ES-I3 (cell line): Measurements from ENCODE around the gene SHISA5.

ENCODE experiments used
- H3K36me3 ChIP-seq: 2 replicates; pipeline ENCODE4 v1.6.1; 2013; ENCODE audit warnings: mild to moderate bottlenecking, low read length, control low read depth, moderate library complexity; ENCODE audit not compliant: insufficient read depth
- H3K4me1 ChIP-seq: 2 replicates; pipeline ENCODE4 v1.6.1; 2013; ENCODE audit warnings: mild to moderate bottlenecking, control low read depth, low read length; ENCODE audit not compliant: insufficient read depth
- H3K9ac ChIP-seq: 2 replicates; pipeline ENCODE4 v1.6.1; 2013; ENCODE audit warnings: low read depth, mild to moderate bottlenecking, low read length, moderate library complexity
- H3K9me3 ChIP-seq: 2 replicates; pipeline ENCODE4 v1.6.1; 2013; ENCODE audit warnings: mild to moderate bottlenecking, low read length, moderate library complexity; ENCODE audit not compliant: control insufficient read depth, insufficient read depth

The SHISA5 gene

GRCh38 chr3:48429960-48430707 lies 73.8 kb downstream of the SHISA5 start, which contains the start of gene PLXNB1:
Gene PLXNB1, minus strand, starts transcription at chr3:48430086. Its CDS starts 5,475 bp downstream, at chr3:48424611.
- Histone ChIP-seq H3K9me3 (no peaks in the 10 kb centered on the region), H3K4me1 (peaks cover 27% of the 10 kb centered on the region), H3K36me3 (peaks cover 18% of the 10 kb centered on the region), H3K9ac (peak within 1 kb of the TSS; percentile 86)

GRCh38 chr3:48429317-48429959 lies 74.5 kb downstream of the SHISA5 start:
- H3K36me3 ChIP-seq: peaks cover 16% of the 10 kb centered on the region
- H3K9me3 ChIP-seq: no peaks in the 10 kb centered on the region
- H3K9ac ChIP-seq: peak overlapping the region; percentile 86
- peaks cover 27% of the 10 kb centered on the region for H3K4me1 ChIP-seq

GRCh38 chr3:48428572-48429316 lies 75.2 kb downstream of the SHISA5 start:
- peaks cover 9% of the 10 kb centered on the region for H3K36me3 ChIP-seq
- H3K9me3 ChIP-seq: no peaks in the 10 kb centered on the region
- peaks cover 27% of the 10 kb centered on the region for H3K4me1 ChIP-seq
- H3K9ac ChIP-seq: peak overlapping the region; percentile 86

- Histone ChIP-seq H3K9me3 (no peaks in the 10 kb centered on the region), H3K36me3 (peaks cover 7% of the 10 kb centered on the region), H3K9ac (peak overlapping the region; percentile 86), H3K4me1 (peaks cover 27% of the 10 kb centered on the region)
Measured at GRCh38 chr3:48428088-48428571, 75.8 kb downstream of the SHISA5 start.

- Histone ChIP-seq H3K36me3 (peaks cover 7% of the 10 kb centered on the region), H3K4me1 (peaks cover 26% of the 10 kb centered on the region), H3K9me3 (no peaks in the 10 kb centered on the region), H3K9ac (no peak overlapping the region)
Measured at GRCh38 chr3:48427630-48427962, 76.4 kb downstream of the SHISA5 start.

- Histone ChIP-seq H3K9me3 (no peaks in the 10 kb centered on the region), H3K4me1 (peaks cover 22% of the 10 kb centered on the region), H3K9ac (no peak overlapping the region), H3K36me3 (peaks cover 4% of the 10 kb centered on the region)
Measured at GRCh38 chr3:48426944-48427629, 76.9 kb downstream of the SHISA5 start.

GRCh38 chr3:48426401-48426909 lies 77.5 kb downstream of the SHISA5 start:
- peaks cover 22% of the 10 kb centered on the region for H3K4me1 ChIP-seq
- H3K9ac ChIP-seq: no peak overlapping the region

GRCh38 chr3:48425281-48425812 lies 78.6 kb downstream of the SHISA5 start:
- Histone ChIP-seq H3K36me3 (no peaks in the 10 kb centered on the region; the same call in 1 of the 2 replicates), H3K4me1 (peaks cover 15% of the 10 kb centered on the region; the same call in 1 of the 2 replicates), H3K9me3 (no peaks in the 10 kb centered on the region), H3K9ac (no peak overlapping the region)

More at GRCh38 chr3:48426401-48426909, 77.5 kb downstream of the SHISA5 start:
- Histone ChIP-seq H3K36me3 (no peaks in the 10 kb centered on the region; the same call in 1 of the 2 replicates), H3K9me3 (no peaks in the 10 kb centered on the region)

GRCh38 chr3:48423883-48424695 lies 79.9 kb downstream of the SHISA5 start:
- Histone ChIP-seq H3K36me3 (no peaks in the 10 kb centered on the region; the same call in none of the 2 replicates), H3K4me1 (peaks cover 15% of the 10 kb centered on the region; the same call in 1 of the 2 replicates), H3K9me3 (no peaks in the 10 kb centered on the region), H3K9ac (no peak overlapping the region)

GRCh38 chr3:48423241-48423882 lies 80.6 kb downstream of the SHISA5 start:
- Histone ChIP-seq H3K4me1 (peaks cover 15% of the 10 kb centered on the region; the same call in 1 of the 2 replicates), H3K9me3 (no peaks in the 10 kb centered on the region), H3K9ac (no peak overlapping the region), H3K36me3 (no peaks in the 10 kb centered on the region; the same call in none of the 2 replicates)

- H3K9ac ChIP-seq: no peak overlapping the region
- no peaks in the 10 kb centered on the region; the same call in none of the 2 replicates for H3K36me3 ChIP-seq
- H3K4me1 ChIP-seq: peaks cover 13% of the 10 kb centered on the region; the same call in 1 of the 2 replicates
- H3K9me3 ChIP-seq: no peaks in the 10 kb centered on the region
Measured at GRCh38 chr3:48422681-48423080, 81.3 kb downstream of the SHISA5 start.

- Histone ChIP-seq H3K9me3 (no peaks in the 10 kb centered on the region), H3K4me1 (peaks cover 8% of the 10 kb centered on the region; the same call in 1 of the 2 replicates), H3K36me3 (no peaks in the 10 kb centered on the region; the same call in none of the 2 replicates), H3K9ac (no peak overlapping the region)
Measured at GRCh38 chr3:48422272-48422671, 81.7 kb downstream of the SHISA5 start.
